ENCODE results near the gene AMFR. TPM values are rescaled to one million over a fixed set of nuclear protein-coding genes. Genes with fewer than 3 reads are reported as not detected.
A peak's percentile ranks its signal among the peaks of the same experiment; 100 is the strongest.

AMFR gene
- total and polyA plus RNA-seq, 10 donors, result 48.1 to 249 (median 99.3) TPM

GRCh38 chr16:56460101-56460500 is 34.8 kb upstream of the AMFR start:
- H3K36me3 ChIP-seq, result peaks cover 0 to 100% (median 60%) of the 10 kb centered on the region in 6 donors
- H3K27ac ChIP-seq, result no peak overlapping the region

GRCh38 chr16:56457927-56458470 is 32.7 kb upstream of the AMFR start:
- Histone ChIP-seq H3K27me3 (replicated peaks in 1 of 7) (no peaks in the 10 kb centered on the region), H3K9me3 (no peaks in the 10 kb centered on the region), H3K27ac (no peak overlapping the region), H3K4me3 (no peak overlapping the region), H3K4me1 (peaks cover 0 to 5% (median 3%) of the 10 kb centered on the region in 6 donors), H3K36me3 (peaks cover 0 to 99% (median 61%) of the 10 kb centered on the region in 6 donors)
- TF ChIP-seq POLR2A (IDR thresholded peaks at IDR 0.05) (no peak), CTCF (IDR thresholded peaks at IDR 0.05 in 8 of 11, conservative IDR thresholded peaks at IDR 0.05 in 3 of 11) (no peak), POLR2AphosphoS5 (IDR thresholded peaks at IDR 0.05) (no peak)
- 92 to 100% (median 96%) methylated on average over 6 of the region's 6 CpGs for WGBS, 5 donors
- intact Hi-C loops (cut with DNase I; ENCODE audit: low total_unique reads), result no loop called here
- DNase-seq, result no peak

More at GRCh38 chr16:56460101-56460500, 34.8 kb upstream of the AMFR start:
- 94 to 98% (median 95%) methylated on average over 2 of the region's 2 CpGs for WGBS, 5 donors
- intact Hi-C loops (cut with DNase I; ENCODE audit: low total_unique reads), result no loop called here
- TF ChIP-seq POLR2AphosphoS5 (IDR thresholded peaks at IDR 0.05), result no peak
- no peak for TF ChIP-seq CTCF (IDR thresholded peaks at IDR 0.05 in 8 of 11, conservative IDR thresholded peaks at IDR 0.05 in 3 of 11)
- no peak for TF ChIP-seq POLR2A (IDR thresholded peaks at IDR 0.05)
- Histone ChIP-seq H3K4me1 (no peaks in the 10 kb centered on the region), H3K9me3 (no peaks in the 10 kb centered on the region), H3K4me3 (no peak overlapping the region), H3K27me3 (replicated peaks in 1 of 7) (no peaks in the 10 kb centered on the region)
- no peak for DNase-seq

- Histone ChIP-seq H3K9me3 (no peaks in the 10 kb centered on the region), H3K4me3 (peak overlapping the region; percentile 84 to 98 (median 90)), H3K36me3 (peaks cover 0 to 47% (median 38%) of the 10 kb centered on the region in 6 donors), H3K27me3 (replicated peaks in 1 of 7) (no peaks in the 10 kb centered on the region), H3K27ac (peak overlapping the region; percentile 75 to 91 (median 86)), H3K4me1 (peaks cover 20 to 57% (median 49%) of the 10 kb centered on the region in 6 donors)
- TF ChIP-seq POLR2A (IDR thresholded peaks at IDR 0.05), result no peak
- no peak for TF ChIP-seq POLR2AphosphoS5 (IDR thresholded peaks at IDR 0.05)
- no peak for TF ChIP-seq CTCF (IDR thresholded peaks at IDR 0.05 in 8 of 11, conservative IDR thresholded peaks at IDR 0.05 in 3 of 11)
- intact Hi-C loops (cut with DNase I; ENCODE audit: low total_unique reads), result no loop called here
- 7 to 15% (median 12%) methylated on average over 31 of the region's 31 CpGs for WGBS, 5 donors
- no peak for DNase-seq
These were observed 26.7 kb upstream of the AMFR start for GRCh38 chr16:56451753-56452689.

Data from spleen (tissue), 11 donors.